CD4-positive, alpha-beta T cell treated with Interleukin-17A for 4 hours (primary cell): ENCODE measurements around the gene C1orf35.
A peak's percentile ranks its signal among the peaks of the same experiment; 100 is the strongest.

Experiments
- DNase-seq: peaks from one replicate; pipeline ENCODE4 v3.0.0-alpha.2; 2020; ENCODE audit warnings: mixed read lengths

The C1orf35 gene

GRCh38 chr1:228062085-228062791 lies 40.9 kb downstream of the C1orf35 start:
- DNase-seq, result no peak

GRCh38 chr1:228061411-228062084 lies 41.6 kb downstream of the C1orf35 start:
- no peak for DNase-seq

GRCh38 chr1:228060458-228061190 lies 42.5 kb downstream of the C1orf35 start:
- no peak for DNase-seq

- DNase-seq, result peak; percentile 80
These were observed 43.3 kb downstream of the C1orf35 start for GRCh38 chr1:228059634-228060457.

- DNase-seq, result peak; percentile 61
These were observed 44.0 kb downstream of the C1orf35 start for GRCh38 chr1:228058949-228059633.

GRCh38 chr1:228058172-228058948 lies 44.8 kb downstream of the C1orf35 start:
- no peak for DNase-seq
